Neural progenitor cell (in vitro differentiated cells): ENCODE data around the gene SMYD3. TPM values are rescaled to one million over a fixed set of nuclear protein-coding genes. Genes with fewer than 3 reads are reported as not detected.

Source experiments
- DNase-seq: peaks from one replicate; pipeline ENCODE4 v3.0.0-alpha.2; 2016; ENCODE audit warnings: low spot score
- H2AFZ ChIP-seq: fragments of 200-600 bp; sonication (generic); replicated peaks from 2 replicates; pipeline ENCODE4 v1.6.1; 2016; ENCODE audit warnings: antibody characterized with exemption
- H3F3A ChIP-seq: fragments of 200-600 bp; sonication (generic); 2 replicates; pipeline ENCODE4 v1.6.1; 2016; ENCODE audit warnings: antibody characterized with exemption, low read depth
- H3K27ac ChIP-seq: fragments of 200-600 bp; sonication (generic); 2 replicates; pipeline ENCODE4 v1.5.1; 2016; ENCODE audit warnings: mild to moderate bottlenecking
- H3K27me3 ChIP-seq: fragments of 200-600 bp; sonication (generic); 2 replicates; pipeline ENCODE4 v1.6.1; 2016; ENCODE audit warnings: mild to moderate bottlenecking, moderate library complexity
- H3K36me3 ChIP-seq: fragments of 200-600 bp; sonication (generic); 2 replicates; pipeline ENCODE4 v1.5.1; 2016
- H3K4me1 ChIP-seq: fragments of 200-600 bp; sonication (generic); 2 replicates; pipeline ENCODE4 v1.6.1; 2016; ENCODE audit warnings: mixed run types
- H3K4me2 ChIP-seq: fragments of 200-600 bp; sonication (generic); 2 replicates; pipeline ENCODE4 v1.6.1; 2016
- H3K4me3 ChIP-seq: fragments of 200-600 bp; sonication (generic); 2 replicates; pipeline ENCODE4 v1.5.1; 2016
- H3K79me2 ChIP-seq: fragments of 200-600 bp; sonication (generic); 2 replicates; pipeline ENCODE4 v1.6.1; 2016; ENCODE audit warnings: low read depth
- H3K9ac ChIP-seq: fragments of 200-600 bp; sonication (generic); 2 replicates; pipeline ENCODE4 v1.6.1; 2016
- H3K9me3 ChIP-seq: fragments of 200-600 bp; sonication (generic); 2 replicates; pipeline ENCODE4 v1.5.1; 2016; ENCODE audit warnings: low read depth
- H4K20me1 ChIP-seq: fragments of 200-600 bp; sonication (generic); 2 replicates; pipeline ENCODE4 v1.6.1; 2016; ENCODE audit warnings: low read depth
- H3K27ac Mint-ChIP-seq: 3 replicates; pipeline ENCODE4 v1.8.0; 2021; ENCODE audit warnings: mixed read lengths
- H3K27me3 Mint-ChIP-seq: 2 replicates; pipeline ENCODE4 v1.8.0; 2022; ENCODE audit warnings: low read depth, mild to moderate bottlenecking, inconsistent platforms, moderate library complexity, mixed read lengths; ENCODE audit not compliant: insufficient read depth
- H3K36me3 Mint-ChIP-seq: 3 replicates; pipeline ENCODE4 v1.8.0; 2021; ENCODE audit warnings: mixed read lengths
- H3K4me1 Mint-ChIP-seq: 3 replicates; pipeline ENCODE4 v1.8.0; 2021; ENCODE audit warnings: mixed read lengths
- H3K4me3 Mint-ChIP-seq: 3 replicates; pipeline ENCODE4 v1.8.0; 2021; ENCODE audit warnings: mild to moderate bottlenecking, moderate library complexity, mixed read lengths
- H3K9me3 Mint-ChIP-seq: 3 replicates; pipeline ENCODE4 v1.8.0; 2020; ENCODE audit warnings: mixed read lengths
- EZH2 ChIP-seq: fragments of 200-600 bp; sonication (generic); IDR thresholded peaks from 2 replicates; pipeline ENCODE4 v1.6.1; 2017; ENCODE audit warnings: antibody characterized with exemption, mild to moderate bottlenecking, moderate library complexity
- EZH2phosphoT487 ChIP-seq: fragments of 200-600 bp; sonication (generic); IDR thresholded peaks from 2 replicates; pipeline ENCODE4 v1.6.1; 2017; ENCODE audit warnings: antibody characterized with exemption
- total RNA-seq: library from RNA; depleted of rRNA; stranded (reverse); fragments of >200 nt; gene quantifications from 2 replicates; pipeline ENCODE4 v1.2.3, GENCODE V29; 2015; ENCODE audit warnings: low replicate concordance
- TF ChIP-seq, protein P1 (sequence below): fragments of 200-600 bp; sonication (generic); IDR thresholded peaks from 2 replicates; pipeline ENCODE4 v1.5.1; 2017; ENCODE audit warnings: antibody characterized with exemption, mild to moderate bottlenecking

The SMYD3 gene
- total RNA-seq, 1 donor from 2014 or later: 43.2 TPM

DNA sequence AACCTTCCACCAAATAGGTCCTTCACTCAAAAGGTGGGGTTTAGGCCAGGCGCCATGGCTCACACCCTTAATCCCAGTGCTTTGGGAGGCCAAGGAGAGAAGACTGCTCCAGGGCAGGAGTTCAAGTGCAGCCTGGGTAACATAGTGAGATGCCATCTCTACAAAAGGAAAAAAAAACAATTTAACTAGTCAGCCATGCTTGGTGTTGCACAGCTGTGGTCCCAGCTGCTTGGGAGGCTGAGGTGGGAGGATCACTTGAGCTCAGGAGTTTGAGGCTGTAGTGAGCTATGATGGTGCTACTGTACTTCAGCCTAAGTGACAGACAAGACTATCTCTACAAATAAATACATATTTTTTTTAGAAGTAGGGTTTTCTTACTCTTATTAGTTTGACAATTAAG is 734.8 kb downstream of the SMYD3 start:
- TF ChIP-seq, protein P1, sequence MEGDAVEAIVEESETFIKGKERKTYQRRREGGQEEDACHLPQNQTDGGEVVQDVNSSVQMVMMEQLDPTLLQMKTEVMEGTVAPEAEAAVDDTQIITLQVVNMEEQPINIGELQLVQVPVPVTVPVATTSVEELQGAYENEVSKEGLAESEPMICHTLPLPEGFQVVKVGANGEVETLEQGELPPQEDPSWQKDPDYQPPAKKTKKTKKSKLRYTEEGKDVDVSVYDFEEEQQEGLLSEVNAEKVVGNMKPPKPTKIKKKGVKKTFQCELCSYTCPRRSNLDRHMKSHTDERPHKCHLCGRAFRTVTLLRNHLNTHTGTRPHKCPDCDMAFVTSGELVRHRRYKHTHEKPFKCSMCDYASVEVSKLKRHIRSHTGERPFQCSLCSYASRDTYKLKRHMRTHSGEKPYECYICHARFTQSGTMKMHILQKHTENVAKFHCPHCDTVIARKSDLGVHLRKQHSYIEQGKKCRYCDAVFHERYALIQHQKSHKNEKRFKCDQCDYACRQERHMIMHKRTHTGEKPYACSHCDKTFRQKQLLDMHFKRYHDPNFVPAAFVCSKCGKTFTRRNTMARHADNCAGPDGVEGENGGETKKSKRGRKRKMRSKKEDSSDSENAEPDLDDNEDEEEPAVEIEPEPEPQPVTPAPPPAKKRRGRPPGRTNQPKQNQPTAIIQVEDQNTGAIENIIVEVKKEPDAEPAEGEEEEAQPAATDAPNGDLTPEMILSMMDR: no peak
- TF ChIP-seq EZH2phosphoT487 (no peak), EZH2 (no peak)
- H3K4me2 ChIP-seq: no peak overlapping the region
- H3K4me3 ChIP-seq: no peak overlapping the region
- H4K20me1 ChIP-seq: no peaks in the 10 kb centered on the region
- no peak overlapping the region for H3K27ac ChIP-seq
- no peaks in the 10 kb centered on the region for H3K9me3 ChIP-seq
- no peak overlapping the region for H3K9ac ChIP-seq
- no peak overlapping the region for H3K4me3 Mint-ChIP-seq
- H3K4me1 Mint-ChIP-seq: peaks cover 6% of the 10 kb centered on the region
- no peak overlapping the region for H2AFZ ChIP-seq
- peaks cover 2% of the 10 kb centered on the region for H3K36me3 Mint-ChIP-seq
- peaks cover 16% of the 10 kb centered on the region for H3K4me1 ChIP-seq
- no peaks in the 10 kb centered on the region for H3K27me3 ChIP-seq
- DNase-seq: no peak
- peaks cover 2% of the 10 kb centered on the region for H3K9me3 Mint-ChIP-seq
- H3K27ac Mint-ChIP-seq: no peak overlapping the region
- H3K36me3 ChIP-seq: no peaks in the 10 kb centered on the region
- peaks cover 4% of the 10 kb centered on the region for H3K27me3 Mint-ChIP-seq
- H3F3A ChIP-seq: no peaks in the 10 kb centered on the region
- H3K79me2 ChIP-seq: no peaks in the 10 kb centered on the region

- Histone ChIP-seq H2AFZ (no peak overlapping the region), H3K9me3 (no peaks in the 10 kb centered on the region), H3K27me3 (no peaks in the 10 kb centered on the region), H3K79me2 (no peaks in the 10 kb centered on the region), H3K27ac (no peak overlapping the region), H3K9ac (no peak overlapping the region), H3K4me1 (peaks cover 12% of the 10 kb centered on the region), H4K20me1 (no peaks in the 10 kb centered on the region), H3K4me3 (no peak overlapping the region), H3F3A (no peaks in the 10 kb centered on the region), H3K36me3 (no peaks in the 10 kb centered on the region), H3K4me2 (no peak overlapping the region)
- peaks cover 2% of the 10 kb centered on the region for H3K9me3 Mint-ChIP-seq
- H3K27me3 Mint-ChIP-seq: peaks cover 4% of the 10 kb centered on the region
- H3K4me3 Mint-ChIP-seq: no peak overlapping the region
- TF ChIP-seq EZH2phosphoT487 (no peak), EZH2 (no peak)
- TF ChIP-seq, protein P1: no peak
- no peak overlapping the region for H3K27ac Mint-ChIP-seq
- peaks cover 8% of the 10 kb centered on the region for H3K4me1 Mint-ChIP-seq
- H3K36me3 Mint-ChIP-seq: peaks cover 3% of the 10 kb centered on the region
- DNase-seq: no peak
Observed at GRCh38 chr1:245771511-245772281, 735.4 kb downstream of the SMYD3 start.

GRCh38 chr1:245770156-245770555 is 736.9 kb downstream of the SMYD3 start:
- no peak for TF ChIP-seq EZH2
- no peak for TF ChIP-seq EZH2phosphoT487
- TF ChIP-seq, protein P1: no peak
- Histone ChIP-seq H3K4me3 (no peak overlapping the region), H3K79me2 (no peaks in the 10 kb centered on the region), H3K36me3 (no peaks in the 10 kb centered on the region), H3K4me1 (no peaks in the 10 kb centered on the region), H3K9me3 (no peaks in the 10 kb centered on the region), H4K20me1 (no peaks in the 10 kb centered on the region), H3K27ac (no peak overlapping the region), H3K27me3 (no peaks in the 10 kb centered on the region), H2AFZ (no peak overlapping the region), H3K4me2 (no peak overlapping the region), H3K9ac (no peak overlapping the region), H3F3A (no peaks in the 10 kb centered on the region)
- peaks cover 4% of the 10 kb centered on the region for H3K27me3 Mint-ChIP-seq
- H3K9me3 Mint-ChIP-seq: peaks cover 2% of the 10 kb centered on the region
- peaks cover 3% of the 10 kb centered on the region for H3K36me3 Mint-ChIP-seq
- H3K4me3 Mint-ChIP-seq: no peak overlapping the region
- peaks cover 10% of the 10 kb centered on the region for H3K4me1 Mint-ChIP-seq
- H3K27ac Mint-ChIP-seq: no peak overlapping the region
- no peak for DNase-seq
